ENCODE measurements around the gene NTN1.

The NTN1 gene

DNA sequence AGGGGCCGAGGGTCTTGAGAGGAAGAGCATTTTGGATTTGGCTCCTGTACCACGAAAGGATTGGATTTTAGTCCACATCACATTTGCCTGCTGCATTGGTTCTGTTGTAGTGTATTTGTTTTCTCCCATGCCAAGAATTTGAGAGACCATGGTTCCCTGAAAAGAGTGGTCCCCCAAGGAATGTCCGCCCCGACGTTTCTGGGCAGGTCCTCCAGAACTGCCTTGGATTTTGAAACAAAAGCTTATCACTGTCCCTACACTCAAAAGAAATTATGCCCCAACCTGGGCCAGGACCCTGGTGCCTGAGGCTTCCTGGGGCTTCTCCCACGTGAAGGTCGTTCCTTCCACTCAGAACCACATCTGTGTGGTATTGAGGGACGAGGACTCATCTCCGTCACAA is 10.8 kb downstream of the NTN1 start:
- H3K79me2 ChIP-seq (ENCODE audit: insufficient read depth, low read length): no peaks in the 10 kb centered on the region
- no peak for TF ChIP-seq EZH2phosphoT487 (conservative IDR thresholded peaks at IDR 0.05; ENCODE audit: low read length)
- TF ChIP-seq, protein P1, sequence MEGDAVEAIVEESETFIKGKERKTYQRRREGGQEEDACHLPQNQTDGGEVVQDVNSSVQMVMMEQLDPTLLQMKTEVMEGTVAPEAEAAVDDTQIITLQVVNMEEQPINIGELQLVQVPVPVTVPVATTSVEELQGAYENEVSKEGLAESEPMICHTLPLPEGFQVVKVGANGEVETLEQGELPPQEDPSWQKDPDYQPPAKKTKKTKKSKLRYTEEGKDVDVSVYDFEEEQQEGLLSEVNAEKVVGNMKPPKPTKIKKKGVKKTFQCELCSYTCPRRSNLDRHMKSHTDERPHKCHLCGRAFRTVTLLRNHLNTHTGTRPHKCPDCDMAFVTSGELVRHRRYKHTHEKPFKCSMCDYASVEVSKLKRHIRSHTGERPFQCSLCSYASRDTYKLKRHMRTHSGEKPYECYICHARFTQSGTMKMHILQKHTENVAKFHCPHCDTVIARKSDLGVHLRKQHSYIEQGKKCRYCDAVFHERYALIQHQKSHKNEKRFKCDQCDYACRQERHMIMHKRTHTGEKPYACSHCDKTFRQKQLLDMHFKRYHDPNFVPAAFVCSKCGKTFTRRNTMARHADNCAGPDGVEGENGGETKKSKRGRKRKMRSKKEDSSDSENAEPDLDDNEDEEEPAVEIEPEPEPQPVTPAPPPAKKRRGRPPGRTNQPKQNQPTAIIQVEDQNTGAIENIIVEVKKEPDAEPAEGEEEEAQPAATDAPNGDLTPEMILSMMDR (IDR thresholded peaks at IDR 0.05; ENCODE audit: insufficient read depth, low read length, poor library complexity, severe bottlenecking): no peak
- H3K9ac ChIP-seq (ENCODE audit: low read length): no peak overlapping the region
- H4K20me1 ChIP-seq (ENCODE audit: low read depth, low read length): no peaks in the 10 kb centered on the region
- no peak overlapping the region for H3K27ac ChIP-seq (ENCODE audit: low read depth, low read length)
- no peaks in the 10 kb centered on the region for H3K9me2 ChIP-seq (replicated peaks; ENCODE audit: insufficient read depth, low read length)
- H2AFZ ChIP-seq (ENCODE audit: low read depth, low read length, severe bottlenecking): no peak overlapping the region
- H3K27me3 ChIP-seq (ENCODE audit: low read length): no peaks in the 10 kb centered on the region
- H3K4me3 ChIP-seq (ENCODE audit: insufficient read depth, low read length, poor library complexity, severe bottlenecking): no peak overlapping the region
- no peak overlapping the region for H3K4me2 ChIP-seq (ENCODE audit: low read depth, low read length, poor library complexity, severe bottlenecking)
- no peaks in the 10 kb centered on the region for H3K36me3 ChIP-seq (ENCODE audit: low read length)
- H3F3A ChIP-seq (ENCODE audit: insufficient read depth): no peaks in the 10 kb centered on the region
- no peaks in the 10 kb centered on the region for H3K9me3 ChIP-seq (ENCODE audit: insufficient read depth, low read length)

DNA sequence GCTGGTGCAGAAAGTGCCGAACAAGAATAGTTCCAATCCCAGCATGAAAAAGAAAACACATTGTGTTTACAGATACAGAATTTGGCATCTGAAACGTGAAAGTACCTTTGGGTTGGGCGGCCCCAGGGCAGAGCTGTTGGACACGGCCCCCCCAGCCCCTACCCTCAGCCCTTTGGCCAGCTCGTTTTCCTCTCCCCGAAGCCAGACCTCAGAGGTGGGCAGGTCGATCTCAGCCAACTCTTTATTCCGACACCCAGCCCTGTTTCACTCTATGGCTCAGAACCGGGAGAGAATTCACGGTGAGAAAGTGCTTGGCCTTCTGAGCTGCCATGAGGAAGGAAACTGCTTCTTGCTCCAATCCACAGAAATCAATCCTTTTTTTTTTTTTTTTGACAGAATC is 11.3 kb downstream of the NTN1 start:
- Histone ChIP-seq H3K9ac (ENCODE audit: low read length) (no peak overlapping the region), H3F3A (ENCODE audit: insufficient read depth) (no peaks in the 10 kb centered on the region), H2AFZ (ENCODE audit: low read depth, low read length, severe bottlenecking) (no peak overlapping the region), H3K9me3 (ENCODE audit: insufficient read depth, low read length) (no peaks in the 10 kb centered on the region), H3K4me2 (ENCODE audit: low read depth, low read length, poor library complexity, severe bottlenecking) (no peak overlapping the region), H3K79me2 (ENCODE audit: insufficient read depth, low read length) (no peaks in the 10 kb centered on the region), H3K27ac (ENCODE audit: low read depth, low read length) (no peak overlapping the region), H3K4me3 (ENCODE audit: insufficient read depth, low read length, poor library complexity, severe bottlenecking) (no peak overlapping the region), H3K9me2 (replicated peaks; ENCODE audit: insufficient read depth, low read length) (no peaks in the 10 kb centered on the region), H3K27me3 (ENCODE audit: low read length) (no peaks in the 10 kb centered on the region), H4K20me1 (ENCODE audit: low read depth, low read length) (no peaks in the 10 kb centered on the region), H3K36me3 (ENCODE audit: low read length) (no peaks in the 10 kb centered on the region)
- TF ChIP-seq, protein P1 (IDR thresholded peaks at IDR 0.05; ENCODE audit: insufficient read depth, low read length, poor library complexity, severe bottlenecking): no peak
- no peak for TF ChIP-seq EZH2phosphoT487 (conservative IDR thresholded peaks at IDR 0.05; ENCODE audit: low read length)

DNA sequence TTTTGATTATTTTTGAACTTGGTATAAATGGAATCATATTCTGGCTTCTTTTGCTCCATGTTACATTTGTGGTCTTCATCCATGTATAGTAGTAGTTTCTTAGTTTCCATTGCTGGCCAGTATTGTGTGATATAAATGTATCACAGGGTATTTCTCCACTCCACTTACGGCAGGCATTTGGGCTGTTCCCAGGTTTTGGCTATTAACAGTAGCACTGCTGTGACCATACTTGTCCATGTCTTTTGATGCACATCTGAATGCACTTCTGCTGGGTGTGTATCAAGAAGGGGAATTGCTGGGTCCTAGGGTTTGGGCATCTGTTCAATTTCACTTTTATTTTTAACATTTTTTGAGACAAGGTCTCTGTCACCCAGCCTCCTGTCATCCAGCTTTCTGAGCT is 13.9 kb downstream of the NTN1 start:
- no peak overlapping the region for H3K4me3 ChIP-seq (ENCODE audit: insufficient read depth, low read length, poor library complexity, severe bottlenecking)
- no peak overlapping the region for H3K9ac ChIP-seq (ENCODE audit: low read length)
- H4K20me1 ChIP-seq (ENCODE audit: low read depth, low read length): no peaks in the 10 kb centered on the region
- no peaks in the 10 kb centered on the region for H3K9me2 ChIP-seq (replicated peaks; ENCODE audit: insufficient read depth, low read length)
- TF ChIP-seq, protein P1 (IDR thresholded peaks at IDR 0.05; ENCODE audit: insufficient read depth, low read length, poor library complexity, severe bottlenecking): no peak
- no peak for TF ChIP-seq EZH2phosphoT487 (conservative IDR thresholded peaks at IDR 0.05; ENCODE audit: low read length)
- no peaks in the 10 kb centered on the region for H3K36me3 ChIP-seq (ENCODE audit: low read length)
- H3K27me3 ChIP-seq (ENCODE audit: low read length): no peaks in the 10 kb centered on the region
- H3F3A ChIP-seq (ENCODE audit: insufficient read depth): no peaks in the 10 kb centered on the region
- H3K27ac ChIP-seq (ENCODE audit: low read depth, low read length): no peak overlapping the region
- H2AFZ ChIP-seq (ENCODE audit: low read depth, low read length, severe bottlenecking): no peak overlapping the region
- H3K9me3 ChIP-seq (ENCODE audit: insufficient read depth, low read length): no peaks in the 10 kb centered on the region
- H3K4me2 ChIP-seq (ENCODE audit: low read depth, low read length, poor library complexity, severe bottlenecking): no peak overlapping the region
- H3K79me2 ChIP-seq (ENCODE audit: insufficient read depth, low read length): no peaks in the 10 kb centered on the region

All from SU-DHL-6 (cell line).